Inflammatory macrophage treated with lipopolysaccharide for 4 hours (primary cell): ENCODE results near the gene KAT5.
A peak's percentile ranks its signal among the peaks of the same experiment; 100 is the strongest.
"Not testable (repeated sequence)": the region's sequence is repeated elsewhere in the genome, so short reads cannot be mapped to it uniquely, and the experiment has no call there.

ENCODE experiments used
- DNase-seq: peaks from one replicate; pipeline ENCODE4 v3.0.0-alpha.2; 2020

Gene KAT5

GRCh38 chr11:65710421-65710820 lies 1.6 kb upstream of the KAT5 start:
- DNase-seq = peak; percentile 37

- DNase-seq = no peak
Measured at GRCh38 chr11:65712633-65713076, 603 bp downstream of the KAT5 start.

- DNase-seq = no peak
Measured at GRCh38 chr11:65713212-65713969, 1.3 kb downstream of the KAT5 start.

GRCh38 chr11:65714433-65714832 lies 2.4 kb downstream of the KAT5 start:
- DNase-seq = no peak

GRCh38 chr11:65716302-65716701 lies 4.2 kb downstream of the KAT5 start:
- no peak for DNase-seq

GRCh38 chr11:65716774-65717405 lies 4.8 kb downstream of the KAT5 start:
- DNase-seq = no peak

- DNase-seq = no peak
Measured at GRCh38 chr11:65717906-65718305, 5.9 kb downstream of the KAT5 start.

- no peak for DNase-seq
Measured at GRCh38 chr11:65718531-65718930, 6.5 kb downstream of the KAT5 start.

GRCh38 chr11:65718964-65719492 lies 7.0 kb downstream of the KAT5 start:
- DNase-seq = no peak

GRCh38 chr11:65719871-65720210 lies 7.8 kb downstream of the KAT5 start:
- peak; percentile 24 for DNase-seq

GRCh38 chr11:65720211-65720934 lies 8.3 kb downstream of the KAT5 start, which contains the start of gene RNASEH2C:
TSS of gene RNASEH2C (minus strand) at chr11:65720798. CDS start at chr11:65720758, 40 bp downstream.
- DNase-seq = peak; percentile 90

- DNase-seq = no peak
Measured at GRCh38 chr11:65722261-65722660, 10.2 kb downstream of the KAT5 start.

- peak; percentile 28 for DNase-seq
Measured at GRCh38 chr11:65726660-65727059, 14.6 kb downstream of the KAT5 start.

- DNase-seq = no peak
Measured at GRCh38 chr11:65727865-65728264, 15.8 kb downstream of the KAT5 start.

GRCh38 chr11:65730461-65730860 lies 18.4 kb downstream of the KAT5 start:
- DNase-seq = no peak

- not testable (repeated sequence) for DNase-seq
Measured at GRCh38 chr11:65735111-65735510, 23.1 kb downstream of the KAT5 start.

GRCh38 chr11:65736810-65737209 lies 24.8 kb downstream of the KAT5 start:
- DNase-seq = no peak

GRCh38 chr11:65739022-65739421 lies 27.0 kb downstream of the KAT5 start:
- DNase-seq = no peak

GRCh38 chr11:65741185-65741584 lies 29.1 kb downstream of the KAT5 start:
- no peak for DNase-seq

- DNase-seq = no peak
Measured at GRCh38 chr11:65742353-65742752, 30.3 kb downstream of the KAT5 start.

- no peak for DNase-seq
Measured at GRCh38 chr11:65743681-65744025, 31.6 kb downstream of the KAT5 start.

GRCh38 chr11:65744026-65744698 lies 32.1 kb downstream of the KAT5 start:
- DNase-seq = peak; percentile 60

GRCh38 chr11:65744699-65745042 lies 32.6 kb downstream of the KAT5 start:
- DNase-seq = no peak
